GM18861 (cell line): ENCODE data around the gene FBP1.

Experiments used
- ATAC-seq: cut with Tn5 transposase; IDR thresholded peaks from one replicate; pipeline ENCODE4 v1.9.1; 2021; ENCODE audit not compliant: unreplicated experiment

FBP1 gene

DNA sequence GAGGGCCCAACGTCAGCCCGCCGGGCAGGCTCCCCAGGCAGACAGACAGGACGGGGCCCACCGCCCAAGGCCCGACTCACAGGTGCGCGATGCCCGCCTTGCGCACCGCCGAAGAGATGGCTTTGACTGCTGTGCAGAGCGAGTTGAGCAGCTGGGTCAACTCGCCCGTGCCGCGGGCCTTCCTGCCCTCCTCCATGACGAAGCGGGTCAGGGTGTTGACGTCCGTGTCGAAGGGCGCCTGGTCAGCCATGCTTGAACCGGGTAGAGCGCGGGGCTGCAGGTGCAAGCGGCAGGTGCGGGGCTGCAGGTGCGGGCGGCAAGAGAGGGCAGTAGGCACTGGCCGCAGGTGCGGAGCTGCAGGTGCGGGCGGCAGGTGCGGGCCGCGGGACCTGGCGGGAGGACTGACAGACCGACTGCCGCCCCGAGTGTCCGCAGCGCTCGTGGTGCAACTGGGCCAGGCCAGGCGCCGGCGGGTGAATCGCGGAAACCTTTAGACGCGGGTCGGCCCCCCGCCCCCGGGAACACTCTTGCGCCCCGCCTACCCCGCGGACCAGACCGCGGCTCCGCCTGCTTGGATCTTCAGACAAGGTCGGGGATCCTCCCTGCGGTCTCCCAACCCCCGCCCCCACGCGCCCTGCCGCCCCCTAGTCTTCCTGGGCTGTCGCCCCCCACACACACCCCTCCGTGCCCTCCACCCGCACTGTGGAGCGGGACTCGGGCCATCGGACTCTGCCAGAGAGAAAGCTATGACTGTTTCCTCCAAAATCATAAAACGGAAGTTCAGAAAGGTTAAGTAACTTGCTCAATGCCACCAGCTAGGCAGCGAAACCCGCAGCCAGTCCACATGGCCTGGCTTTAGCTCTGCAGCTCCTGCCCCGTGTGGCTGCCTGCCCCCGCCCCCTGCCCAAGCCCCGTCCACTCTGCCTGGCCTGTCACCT lies at the start of gene FBP1:
TSS of gene FBP1 (minus strand) at position 458 of the 938 bp plus-strand sequence. CDS start at position 250, 208 bp downstream.
- ATAC-seq: no peak

DNA sequence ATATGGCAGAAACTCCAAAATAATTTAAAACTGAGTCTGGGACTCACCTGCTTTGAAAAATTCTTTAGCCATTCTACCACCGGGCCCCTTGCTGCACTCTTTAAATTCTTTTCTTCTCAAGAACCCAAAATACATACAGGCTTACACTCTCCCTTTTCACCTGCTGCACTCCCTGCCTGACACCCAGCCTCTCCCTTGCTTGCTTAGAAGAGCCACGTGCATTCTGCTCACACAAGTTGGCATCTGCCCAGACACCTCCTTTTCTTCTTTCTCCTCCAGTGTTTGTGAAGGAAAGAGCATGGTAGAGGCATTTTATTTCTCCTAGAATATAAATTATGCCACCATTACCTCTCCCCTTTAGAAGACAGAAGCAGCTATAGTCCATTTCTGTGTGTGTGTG lies 48.1 kb upstream of the FBP1 start:
- ATAC-seq: no peak

DNA sequence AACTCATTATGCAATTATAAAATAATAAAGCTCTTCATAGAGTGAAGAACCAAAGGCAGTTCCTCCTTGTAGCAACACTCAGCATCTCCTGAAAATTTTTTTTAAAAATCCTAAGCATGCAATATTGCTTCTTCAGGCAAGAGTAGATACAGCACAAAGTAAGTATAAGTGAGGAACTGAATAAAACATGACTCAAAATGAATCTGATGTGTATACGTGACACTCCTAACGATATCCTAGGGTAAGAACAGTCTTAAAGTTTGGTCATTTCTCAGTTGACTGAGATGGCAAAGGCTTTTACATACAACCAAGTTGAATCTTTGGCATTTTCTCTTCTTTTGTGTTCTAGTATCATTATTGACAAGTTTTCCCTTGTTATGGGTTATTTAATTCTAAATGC lies 46.0 kb upstream of the FBP1 start:
- ATAC-seq: no peak

DNA sequence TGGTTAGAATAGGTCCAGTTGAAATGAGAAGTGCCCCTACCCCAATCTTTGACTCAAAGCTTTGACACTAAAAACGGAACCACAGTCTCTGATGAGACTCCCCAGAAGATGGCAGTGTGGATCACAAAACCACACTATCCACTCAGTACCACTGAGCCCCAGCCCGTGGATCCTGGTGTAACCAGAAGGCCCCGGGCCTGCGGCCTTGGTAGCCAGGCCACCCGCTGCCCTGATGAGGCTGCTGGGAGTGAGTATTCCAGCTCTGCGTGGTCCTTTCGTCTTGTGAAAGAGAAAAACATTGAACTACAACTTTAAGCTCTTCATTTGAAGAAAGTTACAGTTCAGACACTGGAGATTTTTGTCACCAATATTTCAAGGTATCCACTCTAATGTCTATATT lies 42.2 kb upstream of the FBP1 start:
- no peak for ATAC-seq

DNA sequence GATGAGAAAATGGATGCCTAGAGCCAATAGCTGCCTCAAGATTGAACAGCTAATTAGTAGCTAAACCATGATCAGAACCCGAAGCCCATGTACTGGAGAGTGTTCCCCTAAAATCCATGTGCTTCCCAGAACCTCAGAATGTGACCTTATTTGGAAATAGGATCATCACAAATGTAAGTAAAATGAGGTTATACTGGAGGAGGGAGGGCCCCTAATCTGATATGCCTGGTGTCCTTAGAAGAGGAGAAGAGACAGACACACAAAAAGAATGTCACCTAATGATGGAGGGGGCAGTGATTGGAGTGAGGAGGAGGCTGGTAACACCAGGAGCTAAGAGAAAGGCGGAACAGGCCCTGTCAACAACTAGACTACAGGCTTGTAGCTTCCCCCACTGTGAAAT lies 41.3 kb upstream of the FBP1 start:
- no peak for ATAC-seq

DNA sequence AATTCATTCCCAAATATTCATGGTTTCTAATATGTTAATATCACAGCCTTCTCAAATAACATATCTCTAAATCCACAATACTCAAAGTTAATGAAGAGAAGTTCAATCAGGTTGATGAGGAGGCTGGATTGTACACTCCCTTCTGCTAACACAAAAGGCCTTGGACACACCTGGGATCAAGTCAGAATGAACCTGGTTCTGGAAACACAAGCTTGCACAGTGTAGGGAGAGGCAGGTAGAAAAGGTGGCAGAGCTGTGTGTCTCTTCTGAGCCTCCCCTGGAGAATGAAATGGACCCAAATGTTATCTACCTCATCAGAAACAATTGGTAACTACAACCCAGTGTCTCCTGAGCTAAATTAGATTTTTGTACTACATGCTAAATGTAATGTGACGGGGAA lies 40.7 kb upstream of the FBP1 start:
- ATAC-seq: no peak

DNA sequence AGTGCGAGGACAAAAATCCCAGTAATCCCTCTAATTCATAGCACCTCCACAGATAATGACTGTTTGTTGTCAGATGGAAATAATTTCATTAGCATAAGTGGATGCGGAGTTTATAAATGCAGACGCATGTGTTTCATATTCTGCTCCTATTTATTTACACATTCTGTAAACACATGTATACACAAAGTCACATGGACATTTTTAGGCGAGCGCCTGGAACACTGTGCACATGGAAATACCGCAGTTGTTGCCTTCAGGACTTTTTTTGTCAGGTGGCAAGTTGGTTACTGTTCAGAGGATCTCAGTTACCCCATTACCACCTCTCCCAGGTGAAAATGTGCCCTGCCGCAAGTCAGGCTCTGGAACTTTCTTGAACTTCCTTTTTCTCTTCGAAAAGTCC lies 40.3 kb upstream of the FBP1 start:
- ATAC-seq: no peak

DNA sequence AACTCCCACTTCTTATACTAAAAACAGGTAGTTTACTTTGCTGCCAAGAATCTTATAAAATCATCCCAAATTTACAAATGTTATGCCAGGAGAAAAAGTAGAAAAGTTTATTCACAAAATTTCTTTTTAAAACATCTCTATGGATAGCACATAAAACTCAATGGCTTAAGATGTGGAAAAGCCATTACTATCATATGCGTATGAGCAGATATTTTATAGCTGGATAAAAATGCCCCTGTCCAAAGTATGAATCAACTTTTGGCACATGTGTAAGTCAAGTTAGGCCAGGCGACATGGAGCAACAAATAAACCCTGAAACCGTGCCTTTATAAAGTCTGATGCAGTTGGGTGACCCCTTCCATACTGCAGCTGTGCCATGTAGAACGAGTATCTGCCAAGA lies 38.6 kb upstream of the FBP1 start:
- no peak for ATAC-seq

DNA sequence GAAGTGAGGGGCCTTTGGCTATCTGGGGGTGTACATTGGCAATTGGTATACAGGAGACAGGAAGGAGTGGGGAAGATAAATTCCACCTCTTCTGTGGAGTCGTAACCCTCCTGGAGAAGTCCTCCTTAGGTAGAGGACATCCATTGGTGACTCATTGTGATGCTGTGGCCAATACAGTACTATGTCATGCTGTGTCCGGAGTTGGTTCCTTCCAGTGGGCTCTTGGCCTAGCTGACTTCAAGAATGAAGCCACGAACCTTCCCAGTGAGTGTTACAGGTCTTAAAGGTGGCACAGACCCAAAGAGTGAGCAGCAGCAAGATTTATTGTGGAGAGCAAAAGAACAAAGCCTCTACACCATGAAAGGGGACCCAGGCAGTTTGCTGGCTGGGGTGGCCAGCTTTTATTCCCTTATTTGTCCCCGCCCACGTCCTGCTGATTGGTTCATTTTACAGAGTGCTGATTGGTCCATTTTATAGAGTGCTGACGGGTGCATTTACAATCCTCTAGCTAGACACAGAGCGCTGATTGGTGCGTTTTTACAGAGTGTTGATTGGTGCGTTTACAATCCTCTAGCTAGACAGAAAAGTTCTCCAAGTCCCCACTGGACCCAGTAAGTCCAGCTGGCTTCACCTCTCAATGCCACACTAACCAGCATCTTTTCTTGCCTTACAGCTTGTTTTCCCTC lies 37.3 kb upstream of the FBP1 start:
- no peak for ATAC-seq

DNA sequence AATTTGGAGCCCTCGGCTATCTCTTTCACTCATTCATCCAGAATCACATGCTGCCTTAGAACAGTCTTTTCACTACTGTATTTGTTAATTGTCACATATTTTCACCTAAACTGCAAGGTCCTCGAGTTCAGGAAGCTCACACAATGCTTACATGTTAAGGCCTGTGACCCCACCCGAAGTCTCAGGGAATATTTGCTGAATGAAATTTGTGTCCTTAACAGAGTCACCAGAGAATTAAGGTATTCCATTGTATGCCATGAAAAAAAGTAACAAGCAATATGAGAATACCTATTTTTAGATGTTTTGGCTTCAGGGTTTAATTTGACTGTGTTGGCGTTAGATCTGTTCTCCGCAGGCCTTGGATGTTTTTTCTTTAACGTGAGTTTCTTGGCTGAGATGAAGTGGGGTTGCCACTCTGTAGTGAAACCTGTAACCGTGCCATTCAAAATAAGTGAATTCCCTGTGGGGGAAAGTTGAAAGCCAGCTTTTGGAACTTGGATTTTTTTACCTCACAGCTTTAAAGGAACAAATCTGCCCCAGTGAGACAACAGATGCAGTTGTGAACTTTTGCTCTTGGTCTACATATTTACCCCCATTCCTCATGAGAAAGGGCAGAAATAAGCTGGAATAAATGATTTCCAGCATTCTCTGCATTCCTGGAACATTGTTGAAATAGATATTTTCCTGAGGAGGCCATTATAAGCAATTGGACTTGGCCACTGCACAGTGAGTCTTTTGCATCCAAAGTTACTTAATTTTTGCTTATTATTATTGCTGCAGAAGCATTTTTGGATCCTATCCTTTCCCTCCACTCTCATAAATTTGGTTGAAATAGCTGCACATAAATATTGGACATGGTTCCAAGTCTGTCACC lies 35.9 kb upstream of the FBP1 start:
- no peak for ATAC-seq

DNA sequence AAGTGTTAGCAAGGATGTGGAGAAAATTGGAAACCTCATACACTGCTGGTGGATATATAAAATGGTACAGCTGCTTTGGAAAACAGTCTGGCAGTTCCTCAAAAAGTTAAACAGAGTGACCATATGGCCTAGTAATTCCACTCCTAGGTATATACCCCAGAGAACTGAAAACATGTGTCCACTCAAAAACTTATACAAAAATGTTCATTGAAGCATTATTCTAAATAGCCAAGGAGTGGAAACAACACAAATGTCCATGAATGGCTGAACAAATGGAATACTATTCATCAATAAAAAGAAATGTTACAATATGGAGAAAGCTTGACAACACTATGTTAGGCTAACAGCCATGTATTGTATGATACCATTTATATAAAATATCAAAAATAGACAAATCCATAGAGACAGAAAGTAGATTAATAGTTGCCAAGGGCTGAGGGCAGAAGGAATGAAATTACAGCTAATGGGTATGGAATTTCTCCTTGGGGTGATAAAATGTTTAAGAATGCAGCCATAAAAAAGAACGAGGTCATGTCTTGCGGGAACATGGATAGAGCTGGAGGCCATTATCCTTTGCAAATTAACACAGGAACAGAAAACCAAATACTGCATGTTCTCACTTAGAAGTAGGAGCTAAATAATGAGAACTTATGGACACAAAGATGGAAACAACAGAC lies 33.6 kb upstream of the FBP1 start:
- ATAC-seq: no peak

DNA sequence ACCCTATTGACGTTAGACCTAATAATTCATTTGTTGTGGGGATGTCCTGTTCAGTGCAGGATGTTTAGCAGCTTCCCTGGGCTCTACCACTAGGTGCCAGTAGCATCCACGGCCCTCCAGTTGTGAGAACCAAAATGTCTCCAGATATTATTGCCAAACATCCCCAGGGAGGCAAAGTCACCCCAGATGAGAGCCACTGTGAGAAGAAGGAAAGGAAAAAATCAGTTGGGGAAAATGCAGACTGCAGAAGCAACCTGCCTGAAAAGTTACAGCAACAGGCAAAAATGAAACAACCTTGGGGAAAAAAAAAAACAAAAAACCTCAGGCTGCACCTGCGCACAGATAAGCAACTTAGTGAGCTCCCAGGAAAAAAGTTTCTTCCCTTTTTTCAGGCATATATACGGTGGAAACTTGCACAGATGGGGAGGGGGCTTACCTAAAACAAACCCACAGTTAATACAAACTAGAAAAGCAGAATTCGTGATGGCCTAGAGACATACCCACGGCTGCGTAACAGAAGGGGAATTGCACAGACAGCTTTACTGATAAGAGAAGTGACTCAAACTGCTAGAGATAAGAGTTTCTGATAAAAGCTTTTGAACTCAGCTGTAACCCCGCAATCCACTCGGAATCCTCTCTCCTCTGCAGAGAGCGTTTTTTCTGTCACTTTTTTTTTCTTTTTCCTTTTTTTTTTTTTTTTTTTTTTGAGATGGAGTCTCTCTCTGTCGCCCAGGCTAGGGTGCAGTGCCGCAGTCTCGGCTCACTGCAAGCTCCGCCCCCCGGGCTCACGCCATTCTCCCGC lies 29.8 kb upstream of the FBP1 start:
- no peak for ATAC-seq

DNA sequence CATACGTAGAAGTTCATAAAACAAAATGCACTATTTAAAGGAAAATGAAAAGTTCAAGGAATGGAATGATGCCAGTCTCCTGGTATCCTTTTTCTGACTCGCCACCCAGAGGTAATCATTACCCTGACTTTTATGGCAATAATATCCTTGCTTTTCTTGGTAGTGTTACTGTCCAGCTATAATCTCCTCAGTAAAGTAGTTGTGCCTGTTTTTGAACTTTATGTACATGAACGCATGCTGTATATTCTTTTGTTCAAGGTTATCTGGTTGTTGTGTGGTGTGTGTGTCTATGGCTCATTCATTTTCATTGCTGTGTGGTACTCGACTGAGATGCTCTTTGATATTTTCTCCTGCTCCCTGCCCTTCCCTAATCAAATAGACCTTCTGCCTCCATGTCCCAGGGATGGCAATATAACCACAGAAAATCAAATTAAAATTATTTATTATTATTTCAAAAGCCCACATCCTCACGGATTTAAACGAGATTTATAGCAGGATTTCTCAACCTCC lies 29.2 kb upstream of the FBP1 start:
- no peak for ATAC-seq

DNA sequence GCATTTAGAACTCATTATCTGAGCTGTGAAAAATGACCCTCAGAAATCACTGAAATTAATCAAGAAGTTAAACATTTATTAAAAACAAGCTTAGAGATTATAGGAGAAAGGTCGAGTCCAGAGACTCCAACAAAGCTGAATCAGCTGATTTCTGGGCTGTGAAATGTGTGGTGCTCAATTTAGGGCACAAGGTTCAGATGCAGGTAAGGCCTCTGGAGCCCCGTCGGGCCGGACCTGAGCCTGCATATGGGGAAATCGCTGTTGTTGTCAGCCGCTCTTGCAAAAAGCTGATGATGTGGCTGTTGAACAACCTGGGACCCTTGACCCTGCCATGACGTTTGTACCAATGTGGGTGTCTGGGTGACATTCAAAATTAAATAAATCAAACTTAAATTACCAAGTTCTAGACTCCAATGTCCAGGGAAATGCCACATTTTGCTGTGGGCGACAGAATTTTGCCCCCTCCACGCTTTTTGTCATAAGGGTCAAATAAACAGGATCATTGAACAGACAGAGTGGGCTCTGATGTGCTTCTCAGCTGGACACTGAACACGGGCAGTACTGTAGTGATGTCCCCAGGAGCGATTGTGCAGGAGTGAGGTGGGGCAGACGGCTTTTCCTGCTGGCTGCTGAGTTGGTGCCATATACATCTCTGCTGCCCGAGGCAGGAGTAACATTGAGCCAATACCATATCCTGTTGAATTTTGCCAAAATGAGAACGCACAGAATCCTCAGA lies 27.2 kb upstream of the FBP1 start:
- ATAC-seq: no peak

DNA sequence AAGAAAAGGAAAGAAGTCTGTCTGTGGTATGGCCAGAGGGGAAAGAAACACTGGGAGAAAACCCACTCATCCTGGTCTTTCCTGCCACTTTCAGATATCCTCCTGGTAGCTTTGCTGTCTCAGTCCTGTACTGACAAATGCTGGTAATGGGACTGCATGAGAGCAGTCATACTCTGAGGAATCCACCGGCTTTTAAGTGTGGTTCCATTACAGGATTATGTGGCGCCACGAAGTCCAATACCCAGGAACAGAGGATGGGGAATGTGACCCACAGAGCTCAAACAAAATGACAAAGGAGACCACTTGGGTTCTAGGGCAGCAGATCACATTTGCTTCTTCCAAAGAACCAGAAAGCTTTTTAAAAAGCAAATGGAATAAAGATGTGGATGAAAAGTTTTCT lies 26.3 kb upstream of the FBP1 start:
- ATAC-seq: no peak

DNA sequence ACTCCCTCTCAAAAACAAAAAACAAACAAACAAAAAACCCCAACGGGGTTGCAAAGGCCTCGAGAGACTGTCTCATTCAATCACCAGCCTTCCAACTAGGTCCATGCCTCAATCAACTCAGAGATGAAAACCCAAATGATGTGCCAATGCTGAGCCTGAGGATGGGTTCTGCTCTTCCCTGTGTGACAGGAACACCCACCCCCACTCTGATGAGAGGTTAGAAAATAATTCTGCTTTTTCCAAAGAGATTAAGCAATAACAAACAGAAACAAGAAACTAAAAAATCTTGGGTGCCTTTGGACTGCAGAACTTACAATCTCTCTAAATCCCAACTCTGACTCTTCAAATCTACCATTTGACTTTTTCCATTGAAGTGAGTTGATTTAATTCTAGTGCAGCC lies 25.5 kb upstream of the FBP1 start:
- no peak for ATAC-seq

DNA sequence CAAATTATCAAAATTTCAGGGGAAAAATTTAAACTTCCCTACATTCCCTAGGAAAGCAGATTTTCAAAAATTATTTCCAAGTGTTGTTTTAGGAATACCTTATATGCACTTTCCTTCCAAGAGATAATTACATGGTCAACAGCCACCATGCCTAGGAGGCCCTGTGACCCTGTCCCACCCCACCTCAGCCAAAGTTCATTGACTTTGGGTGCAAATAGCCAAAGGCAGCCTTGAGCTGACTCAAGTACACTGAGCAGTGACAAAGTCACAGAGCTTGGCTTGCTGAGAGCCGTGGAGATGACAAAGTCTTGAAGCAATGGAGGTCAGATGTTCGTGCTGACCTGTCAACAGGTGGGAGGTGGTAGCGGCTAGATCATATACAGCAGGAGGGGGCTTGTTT lies 24.3 kb upstream of the FBP1 start:
- ATAC-seq: no peak

DNA sequence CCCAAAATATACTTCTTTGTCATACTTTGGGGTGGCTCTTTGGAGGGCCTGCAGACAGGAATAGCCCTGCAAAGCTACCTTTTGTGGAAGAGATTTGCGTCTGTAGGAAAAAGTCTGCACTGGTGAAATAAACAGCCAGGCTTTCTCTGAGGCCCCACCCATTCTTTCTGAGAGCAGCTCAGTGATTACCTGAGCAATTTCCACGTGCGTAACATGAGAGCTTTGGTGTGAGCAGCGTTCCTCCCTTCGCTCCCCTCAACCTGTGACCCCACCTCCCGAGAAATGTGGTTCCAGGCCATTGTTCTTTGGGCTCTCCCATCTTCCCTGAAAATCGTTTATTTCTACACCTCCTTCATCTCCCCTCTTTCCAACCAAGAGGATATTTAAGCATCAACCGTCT lies 23.8 kb upstream of the FBP1 start:
- no peak for ATAC-seq

DNA sequence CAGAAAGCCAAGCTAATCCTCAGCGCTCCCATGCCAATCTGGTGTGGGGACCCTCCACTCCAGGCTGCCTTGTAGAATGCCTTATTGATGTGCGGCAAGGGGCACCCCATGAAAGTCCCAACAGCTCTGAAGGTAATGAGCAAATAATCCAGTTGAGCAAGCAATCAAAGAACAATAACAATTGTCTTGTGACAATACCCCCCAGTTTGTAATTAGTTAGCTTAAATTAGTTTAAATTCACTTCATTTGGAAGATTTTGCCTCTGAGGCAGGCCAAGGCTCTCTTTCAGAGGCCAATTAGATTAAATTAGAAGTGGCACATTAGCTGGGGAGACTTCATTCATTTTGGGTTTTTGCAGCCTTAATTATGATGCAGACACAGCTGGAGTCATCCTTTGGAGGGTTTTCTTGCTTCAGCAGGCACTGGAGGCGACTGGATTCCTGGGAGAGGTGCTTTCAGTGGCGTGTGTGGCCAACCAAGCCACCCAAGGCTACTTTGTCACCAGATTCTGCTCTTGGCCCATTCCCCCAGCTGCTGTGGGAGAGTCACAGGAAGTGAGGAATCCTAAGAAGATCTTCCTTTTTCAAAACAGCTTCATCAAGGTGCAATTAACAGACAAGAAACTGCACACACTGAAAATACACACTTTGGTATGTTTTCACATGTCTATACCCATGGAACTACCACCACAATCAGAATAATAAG lies 17.9 kb upstream of the FBP1 start:
- ATAC-seq: no peak
